Peyer's patch (tissue), 4 donors: Measurements from ENCODE around the gene BNIP5. TPM values are rescaled to one million over a fixed set of nuclear protein-coding genes. Genes with fewer than 3 reads are reported as not detected.

Source experiments
- DNase-seq, 3 donors: peaks; one replicate each; pipeline ENCODE4 v3.0.0-alpha.2; 2017 to 2019
- H3K27ac ChIP-seq, 4 donors: fragments of 200-600 bp; sonication (generic); one replicate each; pipeline ENCODE4 v1.5.1; 2016 to 2019
- H3K27me3 ChIP-seq, 2 donors: fragments of 200-600 bp; sonication (generic); one replicate each; pipeline ENCODE4 v1.5.1; 2019
- H3K36me3 ChIP-seq, 3 donors: fragments of 200-600 bp; sonication (generic); one replicate each; pipeline ENCODE4 v1.5.1; 2016 to 2019
- H3K4me1 ChIP-seq, 4 donors: fragments of 200-600 bp; sonication (generic); one replicate each; pipeline ENCODE4 v1.5.1; 2016 to 2019
- H3K4me3 ChIP-seq, 4 donors: fragments of 200-600 bp; sonication (generic); 1 replicate in 3 of 4; 2 replicates in 1 of 4; pipeline ENCODE4 v1.5.1; 2016 to 2019; ENCODE audit warnings: mild to moderate bottlenecking in 1 of 4
- H3K9me3 ChIP-seq, 4 donors: fragments of 200-600 bp; sonication (generic); one replicate each; pipeline ENCODE4 v1.5.1; 2016 to 2019; ENCODE audit warnings: mild to moderate bottlenecking in 1 of 4
- CTCF ChIP-seq, 6 experiments: fragments of 450-650 bp in 4 of 6; fragments of 200-600 bp in 2 of 6; sonication (generic) in 1 of 6; IDR thresholded peaks; one replicate each; pipeline ENCODE4 v1.5.1; 2017 to 2019; ENCODE audit warnings: antibody characterized with exemption in 6 of 6, mild to moderate bottlenecking in 3 of 6, moderate library complexity in 1 of 6
- POLR2A ChIP-seq, 2 donors: fragments of 450-650 bp; IDR thresholded peaks; one replicate each; pipeline ENCODE4 v1.5.1; 2017; ENCODE audit warnings: antibody characterized with exemption in 2 of 2, mild to moderate bottlenecking in 2 of 2, moderate library complexity in 2 of 2
- total RNA-seq, 4 donors: library from RNA; depleted of rRNA; stranded (reverse); fragments of >200 nt; gene quantifications; one replicate each; pipeline ENCODE4 v1.1.0, GENCODE V29; 2016

Gene BNIP5
- total RNA-seq, 4 donors from 2014 or later = 9.1 to 35.4 (median 25.3) TPM

DNA sequence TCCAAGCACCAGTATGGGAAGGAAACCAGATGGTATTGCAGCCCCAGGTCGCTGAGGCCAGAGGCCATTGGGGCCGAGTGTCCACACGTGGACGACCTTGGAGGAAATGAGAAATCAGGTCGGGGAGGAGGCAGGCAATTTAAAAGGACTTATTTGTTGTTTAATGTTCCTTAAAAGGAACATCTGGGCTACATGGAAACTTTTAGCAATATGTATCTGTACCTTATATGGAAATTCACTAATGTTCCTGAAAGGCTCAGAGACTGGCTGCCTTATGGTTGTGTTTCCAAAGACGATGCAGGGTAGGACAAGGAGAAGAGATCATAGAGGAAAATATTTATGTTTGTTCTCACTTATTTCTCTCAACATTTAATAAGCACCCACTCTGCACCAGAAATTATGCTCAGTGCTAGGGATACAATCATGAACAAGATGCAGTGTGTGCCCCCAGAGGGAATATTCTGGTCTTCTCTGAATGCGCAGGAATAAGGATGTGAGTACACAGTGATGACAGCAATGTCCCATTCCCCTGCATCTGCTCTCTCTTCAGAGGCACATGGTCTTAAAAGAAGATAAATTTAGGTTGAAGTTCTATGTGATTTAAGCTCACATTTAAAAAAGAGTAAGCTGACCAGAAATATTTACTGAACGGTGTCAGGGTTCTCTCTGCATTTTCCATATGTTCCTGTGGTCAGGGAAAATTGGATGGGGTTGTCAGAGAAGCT, 3.4 kb downstream of the BNIP5 start:
- Histone ChIP-seq H3K36me3 (no peaks in the 10 kb centered on the region), H3K9me3 (no peaks in the 10 kb centered on the region), H3K4me3 (peak overlapping the region in 1 of 4 donors; percentile 56), H3K27ac (peak overlapping the region in 1 of 4 donors; percentile 96), H3K4me1 (peaks cover 0 to 14% (median 0%) of the 10 kb centered on the region in 4 donors), H3K27me3 (no peaks in the 10 kb centered on the region)
- no peak for DNase-seq
- TF ChIP-seq POLR2A (IDR thresholded peaks at IDR 0.05) = no peak
- TF ChIP-seq CTCF (IDR thresholded peaks at IDR 0.05) = no peak

DNA sequence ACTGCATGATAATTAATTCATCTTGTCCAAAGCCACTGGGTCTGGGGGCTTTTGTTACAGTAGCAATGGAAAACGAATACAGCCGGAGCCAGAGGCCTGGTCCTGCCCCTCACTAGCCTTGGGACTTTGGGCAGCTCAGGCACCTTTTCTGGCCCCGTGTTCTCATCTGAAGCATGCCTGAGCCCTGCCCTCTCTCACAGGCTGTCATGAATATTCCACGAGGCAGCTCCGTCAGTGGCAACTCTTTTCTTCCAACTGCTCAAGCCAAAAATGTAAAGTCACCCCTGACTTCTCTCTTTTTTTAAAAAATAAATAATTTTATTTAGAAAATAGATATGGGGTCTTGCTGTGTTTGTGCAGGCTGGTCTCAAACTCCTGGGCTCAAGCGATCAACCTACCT, 5.3 kb downstream of the BNIP5 start:
- Histone ChIP-seq H3K36me3 (peaks cover 0 to under 1% (median 0%) of the 10 kb centered on the region in 3 donors), H3K4me1 (peaks cover 0 to 14% (median 0%) of the 10 kb centered on the region in 4 donors), H3K9me3 (no peaks in the 10 kb centered on the region), H3K27ac (no peak overlapping the region), H3K4me3 (no peak overlapping the region), H3K27me3 (no peaks in the 10 kb centered on the region)
- TF ChIP-seq POLR2A (IDR thresholded peaks at IDR 0.05) (no peak), CTCF (IDR thresholded peaks at IDR 0.05) (no peak)
- peak in 1 of 3 donors; percentile 10 for DNase-seq

DNA sequence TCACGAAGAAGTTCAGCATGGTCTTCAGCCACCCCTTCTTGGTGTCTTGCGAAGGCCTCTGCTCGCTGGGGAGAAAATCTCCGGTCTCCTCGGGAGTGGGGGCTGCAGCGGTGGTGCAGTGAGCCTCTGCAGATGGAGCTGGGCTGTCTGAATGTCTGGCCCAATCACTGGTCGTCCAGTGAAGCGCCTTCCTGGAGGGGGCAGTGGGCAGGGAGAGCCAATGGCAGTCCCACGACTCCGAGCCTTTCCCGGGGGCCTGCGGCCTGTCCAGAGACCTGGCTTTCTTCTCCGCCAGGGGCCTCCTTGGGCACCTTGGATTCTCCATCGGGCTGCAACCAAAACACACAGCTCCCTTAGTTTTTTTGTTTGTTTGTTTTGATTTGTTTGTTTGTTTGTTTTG, 6.3 kb downstream of the BNIP5 start:
- Histone ChIP-seq H3K4me1 (peaks cover 0 to 14% (median 0%) of the 10 kb centered on the region in 4 donors), H3K36me3 (peaks cover 0 to 8% (median 0%) of the 10 kb centered on the region in 3 donors), H3K4me3 (no peak overlapping the region), H3K27me3 (no peaks in the 10 kb centered on the region), H3K9me3 (no peaks in the 10 kb centered on the region), H3K27ac (no peak overlapping the region)
- TF ChIP-seq CTCF (IDR thresholded peaks at IDR 0.05) = no peak
- no peak for TF ChIP-seq POLR2A (IDR thresholded peaks at IDR 0.05)
- peak in 1 of 3 donors; percentile 32 for DNase-seq

GRCh38 chr6:36329798-36330291, 6.8 kb downstream of the BNIP5 start:
- DNase-seq = no peak
- H3K27ac ChIP-seq = no peak overlapping the region
- peaks cover 0 to 14% (median 0%) of the 10 kb centered on the region in 4 donors for H3K4me1 ChIP-seq
- no peak overlapping the region for H3K4me3 ChIP-seq
- peaks cover 0 to 10% (median 0%) of the 10 kb centered on the region in 3 donors for H3K36me3 ChIP-seq
- H3K9me3 ChIP-seq = no peaks in the 10 kb centered on the region
- TF ChIP-seq POLR2A (IDR thresholded peaks at IDR 0.05) (no peak), CTCF (IDR thresholded peaks at IDR 0.05) (no peak)
- no peaks in the 10 kb centered on the region for H3K27me3 ChIP-seq

DNA sequence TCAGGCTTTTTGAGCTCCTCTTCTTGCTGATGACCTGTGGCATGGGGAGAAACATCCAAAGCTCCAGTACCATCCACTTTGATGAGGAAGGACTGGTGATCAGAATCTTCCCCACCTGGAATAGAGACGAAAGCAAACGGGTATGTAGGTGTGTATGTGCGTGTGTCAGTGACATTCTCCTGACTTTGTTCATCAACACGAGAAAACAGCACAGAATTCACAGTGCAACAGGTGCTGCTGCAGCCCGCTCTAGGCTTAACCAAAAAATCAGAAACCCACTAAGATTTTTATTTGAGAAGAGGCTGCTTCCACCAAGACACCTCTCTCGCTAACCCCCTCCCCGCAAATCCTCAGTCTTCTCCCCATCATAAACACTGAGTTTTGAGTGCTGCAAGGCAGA, 8.1 kb downstream of the BNIP5 start:
- Histone ChIP-seq H3K36me3 (peaks cover 0 to 18% (median 0%) of the 10 kb centered on the region in 3 donors), H3K27me3 (no peaks in the 10 kb centered on the region), H3K27ac (no peak overlapping the region), H3K9me3 (no peaks in the 10 kb centered on the region), H3K4me3 (no peak overlapping the region), H3K4me1 (peaks cover 0 to 3% (median 0%) of the 10 kb centered on the region in 4 donors)
- TF ChIP-seq POLR2A (IDR thresholded peaks at IDR 0.05) = no peak
- no peak for TF ChIP-seq CTCF (IDR thresholded peaks at IDR 0.05)
- DNase-seq = no peak
